Kidney (tissue), 14 donors: ENCODE results near the gene ANKZF1. TPM values are rescaled to one million over a fixed set of nuclear protein-coding genes. Genes with fewer than 3 reads are reported as not detected.

Experiments used
- DNase-seq, 5 donors: peaks; one replicate each; pipeline ENCODE4 v3.0.0-alpha.2; 2013 to 2020
- FAIRE-seq: peaks from 2 replicates; lab custom pipeline; 2012; peaks lifted over from hg19 to GRCh38; lab: Jason Lieb, UNC
- H3K27ac ChIP-seq, 2 donors: one replicate each; pipeline ENCODE4 v1.7.0; 2013; ENCODE audit warnings: low read depth in 2 of 2, low read length in 2 of 2, inconsistent platforms in 1 of 2
- H3K27me3 ChIP-seq: one replicate; pipeline ENCODE4 v1.7.1; 2013; ENCODE audit warnings: low read length, inconsistent platforms; ENCODE audit not compliant: control insufficient read depth, insufficient read depth
- H3K36me3 ChIP-seq, 3 donors: one replicate each; pipeline versions ENCODE4 v1.7.0 to v1.7.1; 2013; ENCODE audit warnings: low read length in 3 of 3, control low read depth in 1 of 3, inconsistent platforms in 1 of 3; ENCODE audit not compliant: insufficient read depth in 3 of 3, control insufficient read depth in 2 of 3
- H3K4me1 ChIP-seq, 3 donors: one replicate each; pipeline versions ENCODE4 v1.7.0 to v1.7.1; 2013; ENCODE audit warnings: low read length in 3 of 3, inconsistent platforms in 1 of 3, low read depth in 1 of 3; ENCODE audit not compliant: control insufficient read depth in 2 of 3, insufficient read depth in 2 of 3
- H3K4me3 ChIP-seq, 3 donors: one replicate each; pipeline versions ENCODE4 v1.7.0 to v1.8.1; 2013; ENCODE audit warnings: low read length in 3 of 3, control low read depth in 1 of 3, inconsistent platforms in 1 of 3
- H3K9ac ChIP-seq, 3 donors: one replicate each; pipeline versions ENCODE4 v1.7.0 to v1.7.1; 2013; ENCODE audit warnings: low read length in 3 of 3, control low read depth in 1 of 3, inconsistent platforms in 1 of 3
- H3K9me3 ChIP-seq, 3 donors: one replicate each; pipeline versions ENCODE4 v1.7.0 to v1.7.1; 2013; ENCODE audit warnings: low read length in 3 of 3, control low read depth in 1 of 3, inconsistent platforms in 1 of 3; ENCODE audit not compliant: control insufficient read depth in 2 of 3, insufficient read depth in 1 of 3
- CTCF ChIP-seq: IDR thresholded peaks from 3 replicates; pipeline ENCODE4 v1.5.1; 2012; ENCODE audit warnings: mild to moderate bottlenecking, moderate library complexity, borderline replicate concordance; ENCODE audit not compliant: insufficient read depth; ENCODE audit errors: extremely low read depth
- intact Hi-C: fragments of 100-400 bp; cut with DNase I; formaldehyde crosslinking; loops from one replicate; pipeline ENCODE4 v1.11.1; 2022
- polyA plus RNA-seq: library from polyadenylated mRNA; stranded (reverse); fragments of 350-450 nt; fragmentation: Illumina TruSeq; extraction: RNeasy Lipid Tissue Mini Kit (QIAGEN cat#74804); gene quantifications from one replicate; pipeline ENCODE4 v1.2.3, GENCODE V29; 2014; ENCODE audit warnings: low read depth, low replicate concordance; ENCODE audit not compliant: insufficient read depth
- total RNA-seq: library from RNA; stranded (reverse); fragmentation: NEBNext Ultra II Directional; extraction: Animal tissue kit (Norgen Biotek cat#: 25700); gene quantifications from one replicate; pipeline ENCODE4 v1.2.1, GENCODE V29; 2021
- donor health status: control.
- donor health status: control.
- donor health status: control.
- donor health status: control.
- donor health status: control.
- donor health status: DM: yes; HTN: yes; CAD: no.
- donor health status: Normal renal cell carcinoma (clear cell type).

The ANKZF1 gene
- total and polyA plus RNA-seq, 2 donors from 2014 or later = 26.6 to 48.9 TPM

- H3K27ac ChIP-seq = peak overlapping the region; percentile 87 to 99
- peak overlapping the region in 1 of 3 donors; percentile 38 for H3K9ac ChIP-seq
- intact Hi-C loops = no loop called here
- no peaks in the 10 kb centered on the region for H3K9me3 ChIP-seq
- peaks cover 2 to 12% (median 3%) of the 10 kb centered on the region in 3 donors for H3K36me3 ChIP-seq
- DNase-seq = peak in 1 of 5 donors; percentile 77
- H3K4me3 ChIP-seq = peak overlapping the region in 1 of 3 donors; percentile 15
- FAIRE-seq = no peak
- no peak for TF ChIP-seq CTCF
- H3K4me1 ChIP-seq = peaks cover 6 to 73% (median 51%) of the 10 kb centered on the region in 3 donors
- peaks cover 9% of the 10 kb centered on the region for H3K27me3 ChIP-seq
These were observed 20.6 kb downstream of the ANKZF1 start for GRCh38 chr2:219250049-219250781.

DNA sequence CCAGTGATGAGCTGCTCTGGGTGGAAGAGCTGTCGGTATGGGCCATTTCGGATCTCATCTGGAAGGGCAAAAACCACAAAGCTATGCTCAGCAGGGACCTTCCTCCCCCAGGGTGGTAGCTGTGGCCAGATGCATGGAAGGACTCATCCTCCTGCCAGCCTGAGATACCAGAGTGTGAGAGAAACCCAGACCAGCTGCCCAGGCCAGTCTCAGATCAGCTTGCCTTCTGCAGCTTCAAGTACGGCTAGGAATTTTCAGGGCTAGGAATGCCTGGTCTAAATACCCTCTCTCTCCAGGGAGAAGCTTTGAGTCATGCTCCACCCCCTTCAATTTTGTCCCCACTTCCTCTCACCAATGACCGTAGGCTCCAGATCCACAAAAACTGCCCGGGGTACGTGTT lies 22.1 kb downstream of the ANKZF1 start:
- peak overlapping the region; percentile 81 to 85 for H3K27ac ChIP-seq
- FAIRE-seq (no peak), DNase-seq (peak in 1 of 5 donors; percentile 22)
- H3K9ac ChIP-seq = peak overlapping the region in 2 of 3 donors; percentile 13 to 68
- peaks cover 2 to 12% (median 3%) of the 10 kb centered on the region in 3 donors for H3K36me3 ChIP-seq
- H3K9me3 ChIP-seq = no peaks in the 10 kb centered on the region
- H3K27me3 ChIP-seq = peaks cover 15% of the 10 kb centered on the region
- intact Hi-C loops = no loop called here
- H3K4me1 ChIP-seq = peaks cover 3 to 61% (median 47%) of the 10 kb centered on the region in 3 donors
- no peak for TF ChIP-seq CTCF
- H3K4me3 ChIP-seq = peak overlapping the region in 2 of 3 donors; percentile 12 to 93

GRCh38 chr2:219252084-219252483 lies 22.5 kb downstream of the ANKZF1 start:
- peak in 1 of 5 donors; percentile 54 for DNase-seq
- intact Hi-C loops = no loop called here

More at GRCh38 chr2:219252084-219252483, 22.5 kb downstream of the ANKZF1 start:
- Histone ChIP-seq H3K27ac (peak overlapping the region; percentile 81 to 85), H3K36me3 (peaks cover 2 to 12% (median 3%) of the 10 kb centered on the region in 3 donors), H3K9ac (peak overlapping the region in 1 of 3 donors; percentile 68), H3K4me1 (peaks cover 3 to 57% (median 46%) of the 10 kb centered on the region in 3 donors), H3K27me3 (peaks cover 15% of the 10 kb centered on the region), H3K9me3 (no peaks in the 10 kb centered on the region), H3K4me3 (peak overlapping the region in 1 of 3 donors; percentile 93)
- TF ChIP-seq CTCF = no peak
- no peak for FAIRE-seq
